D721Med (cell line): ENCODE data around the gene SLC26A8.
"Not testable (repeated sequence)": the region's sequence is repeated elsewhere in the genome, so short reads cannot be mapped to it uniquely, and the experiment has no call there.

Experiments
- DNase-seq: peaks from one replicate; pipeline ENCODE4 v3.0.0; 2011; ENCODE audit warnings: low spot score; ENCODE audit not compliant: insufficient read length
- FAIRE-seq: peaks from 2 replicates; lab custom pipeline; 2011; peaks lifted over from hg19 to GRCh38; lab: Jason Lieb, UNC
- CTCF ChIP-seq: IDR thresholded peaks from 2 replicates; pipeline ENCODE4 v1.5.1; 2012; ENCODE audit warnings: mild to moderate bottlenecking, control low read depth; ENCODE audit not compliant: insufficient read depth; ENCODE audit errors: missing control alignments

SLC26A8 gene

GRCh38 chr6:35924146-35924545, 100.3 kb downstream of the SLC26A8 start:
- FAIRE-seq: no peak

GRCh38 chr6:35922139-35922554, 102.3 kb downstream of the SLC26A8 start:
- FAIRE-seq: no peak
- no peak for TF ChIP-seq CTCF
- no peak for DNase-seq

More at GRCh38 chr6:35924146-35924545, 100.3 kb downstream of the SLC26A8 start:
- no peak for TF ChIP-seq CTCF
- DNase-seq: no peak

- no peak for TF ChIP-seq CTCF
- FAIRE-seq (no peak), DNase-seq (peak; percentile 82)
These were observed 103.4 kb downstream of the SLC26A8 start, which contains the start of gene SRPK1 for GRCh38 chr6:35920793-35921732. TSS of gene SRPK1 (minus strand) at chr6:35921098. CDS start at chr6:35921056, 42 bp downstream.

- TF ChIP-seq CTCF: no peak
- DNase-seq (no peak), FAIRE-seq (no peak)
These were observed 104.4 kb downstream of the SLC26A8 start for GRCh38 chr6:35919827-35920751.

GRCh38 chr6:35919085-35919826, 105.2 kb downstream of the SLC26A8 start:
- no peak for TF ChIP-seq CTCF
- DNase-seq (no peak), FAIRE-seq (peak; percentile 66)

- DNase-seq, FAIRE-seq: not testable (repeated sequence)
These were observed 107.5 kb downstream of the SLC26A8 start for GRCh38 chr6:35916893-35917292.

GRCh38 chr6:35916056-35916455, 108.4 kb downstream of the SLC26A8 start:
- no peak for TF ChIP-seq CTCF
- DNase-seq: no peak
- no peak for FAIRE-seq
